ENCODE measurements around the gene VIPR1. TPM values are rescaled to one million over a fixed set of nuclear protein-coding genes. Genes with fewer than 3 reads are reported as not detected.
A peak's percentile ranks its signal among the peaks of the same experiment; 100 is the strongest.

VIPR1 gene
- total RNA-seq, 1 experiment from 2014 or later, result 0.41 TPM

DNA sequence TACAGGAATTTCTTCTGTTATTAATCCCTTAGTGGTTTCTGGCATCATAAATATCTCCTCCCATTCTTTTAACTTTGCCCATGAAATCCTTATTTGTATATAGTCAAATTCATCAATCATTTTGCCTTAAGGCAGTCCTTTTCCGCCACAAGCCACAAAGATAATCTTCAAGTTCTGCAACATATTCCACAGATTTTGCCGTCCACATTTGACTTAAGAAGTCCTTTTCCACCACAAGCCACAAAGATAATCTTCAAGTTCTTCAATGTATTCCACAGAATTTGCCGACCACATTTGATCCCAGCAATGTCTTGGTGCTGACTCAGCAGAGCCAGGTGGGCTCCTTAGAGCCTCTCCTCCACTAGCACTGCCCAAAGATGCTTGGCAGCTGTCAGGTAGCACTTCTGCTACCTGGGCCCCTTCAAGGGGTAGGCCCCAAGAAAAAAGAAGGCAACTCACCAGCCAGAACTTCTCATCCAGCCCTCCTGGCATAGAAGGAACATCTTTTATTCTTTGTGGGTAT lies 44.3 kb downstream of the VIPR1 start:
- in situ Hi-C loops (cut with HindIII; ENCODE audit: low pct_unique_long_range_greater_than_20kb, low sequenced_read_pairs), result no loop called here

DNA sequence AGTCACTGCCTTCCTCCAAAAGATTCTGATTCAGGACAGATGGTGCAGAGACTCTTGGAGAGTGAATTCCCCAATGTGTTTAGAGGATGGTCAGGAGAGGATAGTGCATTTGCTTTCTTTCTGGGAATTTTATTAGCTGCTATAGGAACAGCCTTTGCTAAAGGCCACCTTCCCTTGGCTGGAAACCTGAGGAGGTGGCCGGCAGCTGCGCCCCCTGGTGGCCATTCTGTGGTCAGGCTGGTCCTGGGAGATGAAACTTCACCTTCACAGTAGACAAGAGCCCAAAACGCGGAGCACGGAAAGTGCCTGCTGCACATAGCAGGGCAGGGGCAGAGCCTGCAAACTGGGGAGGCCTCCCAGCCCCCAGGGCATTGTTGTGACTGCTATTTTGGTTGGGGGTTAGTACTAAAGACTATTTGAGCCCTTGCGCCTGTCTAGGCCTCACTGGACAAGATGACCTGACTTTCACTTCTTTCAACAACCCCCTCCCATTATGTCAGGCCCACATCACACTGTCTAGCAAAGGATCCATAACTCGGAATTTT lies 45.0 kb downstream of the VIPR1 start:
- TF ChIP-seq, protein P1, sequence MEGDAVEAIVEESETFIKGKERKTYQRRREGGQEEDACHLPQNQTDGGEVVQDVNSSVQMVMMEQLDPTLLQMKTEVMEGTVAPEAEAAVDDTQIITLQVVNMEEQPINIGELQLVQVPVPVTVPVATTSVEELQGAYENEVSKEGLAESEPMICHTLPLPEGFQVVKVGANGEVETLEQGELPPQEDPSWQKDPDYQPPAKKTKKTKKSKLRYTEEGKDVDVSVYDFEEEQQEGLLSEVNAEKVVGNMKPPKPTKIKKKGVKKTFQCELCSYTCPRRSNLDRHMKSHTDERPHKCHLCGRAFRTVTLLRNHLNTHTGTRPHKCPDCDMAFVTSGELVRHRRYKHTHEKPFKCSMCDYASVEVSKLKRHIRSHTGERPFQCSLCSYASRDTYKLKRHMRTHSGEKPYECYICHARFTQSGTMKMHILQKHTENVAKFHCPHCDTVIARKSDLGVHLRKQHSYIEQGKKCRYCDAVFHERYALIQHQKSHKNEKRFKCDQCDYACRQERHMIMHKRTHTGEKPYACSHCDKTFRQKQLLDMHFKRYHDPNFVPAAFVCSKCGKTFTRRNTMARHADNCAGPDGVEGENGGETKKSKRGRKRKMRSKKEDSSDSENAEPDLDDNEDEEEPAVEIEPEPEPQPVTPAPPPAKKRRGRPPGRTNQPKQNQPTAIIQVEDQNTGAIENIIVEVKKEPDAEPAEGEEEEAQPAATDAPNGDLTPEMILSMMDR (IDR thresholded peaks at IDR 0.05), result peak; percentile 93
- TF ChIP-seq SIN3A (IDR thresholded peaks at IDR 0.05; ENCODE audit: borderline replicate concordance, insufficient read depth, low read depth, low read length), result no peak
- intact Hi-C loops (cut with micrococcal nuclease; ENCODE audit: unreplicated experiment), result loop anchor here (5.0 kb wide), 2 partner anchors 300 to 315 kb away; no protein-coding TSS in a partner anchor
- no TSS peak for BruUV-seq (replicated peaks)
- ChIA-PET POLR2A (no interaction called here), CTCF (no interaction called here)
- H3K4me1 ChIP-seq (ENCODE audit: control insufficient read depth, insufficient read depth, low read length), result no peaks in the 10 kb centered on the region; the same call in 1 of the 2 replicates
- ATAC-seq (peak; percentile 86), DNase-seq (ENCODE audit: low read depth, low spot score) (peak; percentile 36)
- H3K27ac ChIP-seq (ENCODE audit: low read length), result no peak overlapping the region
- H3K27me3 ChIP-seq (ENCODE audit: control insufficient read depth, insufficient read depth, low read length), result no peaks in the 10 kb centered on the region
- in situ Hi-C loops (cut with HindIII; ENCODE audit: low pct_unique_long_range_greater_than_20kb, low sequenced_read_pairs), result no loop called here
- H3K4me3 ChIP-seq (ENCODE audit: low read depth in 2 of 2, low read length in 2 of 2), result no peak overlapping the region
- H3K36me3 ChIP-seq (ENCODE audit: control insufficient read depth, insufficient read depth, low read length), result peaks cover 5% of the 10 kb centered on the region; the same call in 1 of the 2 replicates
- no peaks in the 10 kb centered on the region for H3K9me3 ChIP-seq (ENCODE audit: control insufficient read depth, insufficient read depth, low read depth, low read length)

More for the DNA sequence above, 44.3 kb downstream of the VIPR1 start:
- no peaks in the 10 kb centered on the region for H3K9me3 ChIP-seq (ENCODE audit: control insufficient read depth, insufficient read depth, low read depth, low read length)
- no peak overlapping the region for H3K4me3 ChIP-seq (ENCODE audit: low read depth in 2 of 2, low read length in 2 of 2)
- CTCF ChIA-PET, result no interaction called here
- POLR2A ChIA-PET, result no interaction called here
- no peaks in the 10 kb centered on the region for H3K27me3 ChIP-seq (ENCODE audit: control insufficient read depth, insufficient read depth, low read length)
- no peak overlapping the region for H3K27ac ChIP-seq (ENCODE audit: low read length)
- BruUV-seq (replicated peaks), result no TSS peak
- H3K36me3 ChIP-seq (ENCODE audit: control insufficient read depth, insufficient read depth, low read length), result peaks cover 2% of the 10 kb centered on the region; the same call in 1 of the 2 replicates
- no peak for DNase-seq (ENCODE audit: low read depth, low spot score)
- intact Hi-C loops (cut with micrococcal nuclease; ENCODE audit: unreplicated experiment), result loop anchor here (5.0 kb wide), 2 partner anchors 299 to 314 kb away; no protein-coding TSS in a partner anchor
- no peak for TF ChIP-seq POLR2AphosphoS5 (IDR thresholded peaks at IDR 0.05; ENCODE audit: low read depth, low read length)
- no peak for TF ChIP-seq TCF7L2 (IDR thresholded peaks at IDR 0.05; ENCODE audit: low read depth, low read length)
- no peak for TF ChIP-seq SIN3A (IDR thresholded peaks at IDR 0.05; ENCODE audit: borderline replicate concordance, insufficient read depth, low read depth, low read length)
- TF ChIP-seq, protein P1 (IDR thresholded peaks at IDR 0.05), result no peak
- TF ChIP-seq, protein P2, sequence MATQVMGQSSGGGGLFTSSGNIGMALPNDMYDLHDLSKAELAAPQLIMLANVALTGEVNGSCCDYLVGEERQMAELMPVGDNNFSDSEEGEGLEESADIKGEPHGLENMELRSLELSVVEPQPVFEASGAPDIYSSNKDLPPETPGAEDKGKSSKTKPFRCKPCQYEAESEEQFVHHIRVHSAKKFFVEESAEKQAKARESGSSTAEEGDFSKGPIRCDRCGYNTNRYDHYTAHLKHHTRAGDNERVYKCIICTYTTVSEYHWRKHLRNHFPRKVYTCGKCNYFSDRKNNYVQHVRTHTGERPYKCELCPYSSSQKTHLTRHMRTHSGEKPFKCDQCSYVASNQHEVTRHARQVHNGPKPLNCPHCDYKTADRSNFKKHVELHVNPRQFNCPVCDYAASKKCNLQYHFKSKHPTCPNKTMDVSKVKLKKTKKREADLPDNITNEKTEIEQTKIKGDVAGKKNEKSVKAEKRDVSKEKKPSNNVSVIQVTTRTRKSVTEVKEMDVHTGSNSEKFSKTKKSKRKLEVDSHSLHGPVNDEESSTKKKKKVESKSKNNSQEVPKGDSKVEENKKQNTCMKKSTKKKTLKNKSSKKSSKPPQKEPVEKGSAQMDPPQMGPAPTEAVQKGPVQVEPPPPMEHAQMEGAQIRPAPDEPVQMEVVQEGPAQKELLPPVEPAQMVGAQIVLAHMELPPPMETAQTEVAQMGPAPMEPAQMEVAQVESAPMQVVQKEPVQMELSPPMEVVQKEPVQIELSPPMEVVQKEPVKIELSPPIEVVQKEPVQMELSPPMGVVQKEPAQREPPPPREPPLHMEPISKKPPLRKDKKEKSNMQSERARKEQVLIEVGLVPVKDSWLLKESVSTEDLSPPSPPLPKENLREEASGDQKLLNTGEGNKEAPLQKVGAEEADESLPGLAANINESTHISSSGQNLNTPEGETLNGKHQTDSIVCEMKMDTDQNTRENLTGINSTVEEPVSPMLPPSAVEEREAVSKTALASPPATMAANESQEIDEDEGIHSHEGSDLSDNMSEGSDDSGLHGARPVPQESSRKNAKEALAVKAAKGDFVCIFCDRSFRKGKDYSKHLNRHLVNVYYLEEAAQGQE (IDR thresholded peaks at IDR 0.05; ENCODE audit: insufficient read depth in 1 of 2, low read depth in 2 of 2, low read length in 1 of 2), result no peak
- no peaks in the 10 kb centered on the region; the same call in 1 of the 2 replicates for H3K4me1 ChIP-seq (ENCODE audit: control insufficient read depth, insufficient read depth, low read length)
- ATAC-seq, result no peak

All from Panc1 (cell line).